ENCODE results near the gene PLCXD3.

The PLCXD3 gene

GRCh38 chr5:41435276-41435675 is 75.1 kb downstream of the PLCXD3 start:
- TF ChIP-seq, protein P1, sequence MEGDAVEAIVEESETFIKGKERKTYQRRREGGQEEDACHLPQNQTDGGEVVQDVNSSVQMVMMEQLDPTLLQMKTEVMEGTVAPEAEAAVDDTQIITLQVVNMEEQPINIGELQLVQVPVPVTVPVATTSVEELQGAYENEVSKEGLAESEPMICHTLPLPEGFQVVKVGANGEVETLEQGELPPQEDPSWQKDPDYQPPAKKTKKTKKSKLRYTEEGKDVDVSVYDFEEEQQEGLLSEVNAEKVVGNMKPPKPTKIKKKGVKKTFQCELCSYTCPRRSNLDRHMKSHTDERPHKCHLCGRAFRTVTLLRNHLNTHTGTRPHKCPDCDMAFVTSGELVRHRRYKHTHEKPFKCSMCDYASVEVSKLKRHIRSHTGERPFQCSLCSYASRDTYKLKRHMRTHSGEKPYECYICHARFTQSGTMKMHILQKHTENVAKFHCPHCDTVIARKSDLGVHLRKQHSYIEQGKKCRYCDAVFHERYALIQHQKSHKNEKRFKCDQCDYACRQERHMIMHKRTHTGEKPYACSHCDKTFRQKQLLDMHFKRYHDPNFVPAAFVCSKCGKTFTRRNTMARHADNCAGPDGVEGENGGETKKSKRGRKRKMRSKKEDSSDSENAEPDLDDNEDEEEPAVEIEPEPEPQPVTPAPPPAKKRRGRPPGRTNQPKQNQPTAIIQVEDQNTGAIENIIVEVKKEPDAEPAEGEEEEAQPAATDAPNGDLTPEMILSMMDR (IDR thresholded peaks at IDR 0.05; ENCODE audit: low read depth, low read length), result no peak
- H3K4me3 ChIP-seq (replicated peaks in 1 of 2; ENCODE audit: low read depth in 2 of 2, low read length in 2 of 2), result no peak overlapping the region
- no peak for DNase-seq (ENCODE audit: low read depth in 2 of 2)

- DNase-seq (ENCODE audit: low read depth in 2 of 2), result no peak
- TF ChIP-seq, protein P1 (IDR thresholded peaks at IDR 0.05; ENCODE audit: low read depth, low read length), result peak; percentile 57
- H3K4me3 ChIP-seq (replicated peaks in 1 of 2; ENCODE audit: low read depth in 2 of 2, low read length in 2 of 2), result no peak overlapping the region
Observed at GRCh38 chr5:41433552-41434181, 76.7 kb downstream of the PLCXD3 start.

DNA sequence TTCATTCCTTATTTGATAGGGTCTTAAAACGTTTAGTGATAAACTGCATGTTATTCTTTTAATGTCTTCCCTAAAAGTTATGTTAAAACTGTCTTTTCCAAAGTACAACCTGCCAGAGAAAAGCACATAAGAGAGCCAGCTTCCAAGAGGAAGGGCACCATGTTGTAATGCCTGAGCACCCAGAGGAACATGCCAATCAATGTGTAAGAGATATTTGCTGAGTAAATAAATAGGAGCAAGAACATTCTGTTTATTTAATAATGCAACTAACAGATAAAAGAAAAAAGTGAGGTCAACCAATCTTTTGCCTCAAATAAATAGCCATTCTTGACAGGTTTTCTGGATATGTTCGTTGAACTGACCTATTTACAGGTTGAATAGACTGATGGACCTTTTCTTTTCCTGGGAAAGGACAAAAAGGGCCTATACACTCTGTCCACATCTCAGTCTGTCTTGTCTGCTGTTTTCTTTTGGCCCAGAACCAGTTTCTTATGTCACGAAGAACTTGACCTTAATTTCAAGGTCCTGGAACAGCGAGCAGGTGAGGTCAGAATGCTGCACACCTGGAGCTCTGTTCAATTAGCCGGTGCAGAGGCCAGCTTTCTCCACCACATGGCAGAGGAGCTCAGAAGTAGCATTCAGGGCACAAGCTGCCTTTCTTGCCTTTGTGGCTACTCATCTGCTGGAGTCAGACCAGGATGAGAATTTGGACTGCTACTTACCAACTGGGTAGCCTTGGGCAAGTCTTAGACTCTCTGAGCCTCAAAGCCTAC is 77.7 kb downstream of the PLCXD3 start:
- TF ChIP-seq, protein P1 (IDR thresholded peaks at IDR 0.05; ENCODE audit: low read depth, low read length), result no peak
- no peak overlapping the region for H3K4me3 ChIP-seq (replicated peaks in 1 of 2; ENCODE audit: low read depth in 2 of 2, low read length in 2 of 2)
- DNase-seq (ENCODE audit: low read depth in 2 of 2), result no peak

GRCh38 chr5:41427505-41427904 is 82.9 kb downstream of the PLCXD3 start:
- TF ChIP-seq, protein P1 (IDR thresholded peaks at IDR 0.05; ENCODE audit: low read depth, low read length), result no peak
- no peak for DNase-seq (ENCODE audit: low read depth in 2 of 2)
- H3K4me3 ChIP-seq (replicated peaks in 1 of 2; ENCODE audit: low read depth in 2 of 2, low read length in 2 of 2), result no peak overlapping the region

GRCh38 chr5:41425736-41426135 is 84.7 kb downstream of the PLCXD3 start:
- no peak overlapping the region for H3K4me3 ChIP-seq (replicated peaks in 1 of 2; ENCODE audit: low read depth in 2 of 2, low read length in 2 of 2)
- no peak for DNase-seq (ENCODE audit: low read depth in 2 of 2)
- TF ChIP-seq, protein P1 (IDR thresholded peaks at IDR 0.05; ENCODE audit: low read depth, low read length), result no peak

GRCh38 chr5:41420492-41421067 is 89.8 kb downstream of the PLCXD3 start:
- H3K4me3 ChIP-seq (replicated peaks in 1 of 2; ENCODE audit: low read depth in 2 of 2, low read length in 2 of 2), result no peak overlapping the region
- TF ChIP-seq, protein P1 (IDR thresholded peaks at IDR 0.05; ENCODE audit: low read depth, low read length), result no peak
- no peak for DNase-seq (ENCODE audit: low read depth in 2 of 2)
